SU-DHL-6 (cell line): ENCODE results near the gene ZBP1.

Experiments used
- H2AFZ ChIP-seq: fragments of 200-600 bp; sonication (generic); 2 replicates; pipeline ENCODE4 v1.6.1; 2014; ENCODE audit warnings: low read depth, mild to moderate bottlenecking, moderate library complexity, mixed read lengths, antibody characterized with exemption, low read length; ENCODE audit not compliant: severe bottlenecking
- H3F3A ChIP-seq: fragments of 200-600 bp; shearing (Covaris generic); 2 replicates; pipeline ENCODE4 v1.6.0; 2016; ENCODE audit warnings: antibody characterized with exemption, mild to moderate bottlenecking; ENCODE audit not compliant: insufficient read depth
- H3K27ac ChIP-seq: fragments of 200-600 bp; sonication (generic); 2 replicates; pipeline ENCODE4 v1.5.1; 2016; ENCODE audit warnings: low read depth, mild to moderate bottlenecking, low read length, moderate library complexity, mixed read lengths
- H3K27me3 ChIP-seq: fragments of 200-600 bp; sonication (generic), shearing (Covaris generic); 2 replicates; pipeline ENCODE4 v1.6.0; 2014; ENCODE audit warnings: mild to moderate bottlenecking, low read length
- H3K36me3 ChIP-seq: fragments of 200-600 bp; sonication (generic); 2 replicates; pipeline ENCODE4 v1.6.1; 2014; ENCODE audit warnings: mild to moderate bottlenecking, low read length, mixed read lengths
- H3K4me2 ChIP-seq: fragments of 300-600, 200-600 bp; shearing (Covaris generic), sonication (generic); 2 replicates; pipeline ENCODE4 v1.6.0; 2014; ENCODE audit warnings: low read length, low read depth, mild to moderate bottlenecking; ENCODE audit not compliant: poor library complexity, severe bottlenecking
- H3K4me3 ChIP-seq: fragments of 200-600 bp; sonication (generic); 2 replicates; pipeline ENCODE4 v1.5.1; 2014; ENCODE audit warnings: antibody characterized with exemption, low read length, mild to moderate bottlenecking, mixed read lengths; ENCODE audit not compliant: insufficient read depth, poor library complexity, severe bottlenecking
- H3K79me2 ChIP-seq: fragments of 200-600 bp; sonication (generic); 2 replicates; pipeline ENCODE4 v1.6.1; 2014; ENCODE audit warnings: mild to moderate bottlenecking, low read length, moderate library complexity; ENCODE audit not compliant: insufficient read depth
- H3K9ac ChIP-seq: fragments of 200-600 bp; sonication (generic); 2 replicates; pipeline ENCODE4 v1.7.0; 2014; ENCODE audit warnings: mild to moderate bottlenecking, low read length
- H3K9me2 ChIP-seq: fragments of 200-600 bp; sonication (generic); replicated peaks from 2 replicates; pipeline ENCODE4 v1.6.1; 2014; ENCODE audit warnings: low read length; ENCODE audit not compliant: insufficient read depth
- H3K9me3 ChIP-seq: fragments of 200-600 bp; sonication (generic); 2 replicates; pipeline ENCODE4 v1.6.1; 2014; ENCODE audit warnings: low read length, mixed read lengths; ENCODE audit not compliant: insufficient read depth
- H4K20me1 ChIP-seq: fragments of 200-600 bp; sonication (generic); 2 replicates; pipeline ENCODE4 v1.6.1; 2014; ENCODE audit warnings: low read depth, mild to moderate bottlenecking, antibody characterized with exemption, low read length, moderate library complexity, mixed read lengths
- EZH2phosphoT487 ChIP-seq: fragments of 200-600 bp; sonication (generic), shearing (Covaris generic); conservative IDR thresholded peaks from 2 replicates; pipeline ENCODE4 v1.6.1; 2018; ENCODE audit warnings: mild to moderate bottlenecking, antibody characterized with exemption, low read length, moderate library complexity, mixed read lengths
- TF ChIP-seq, protein P1 (sequence below): fragments of 200-600 bp; sonication (generic); IDR thresholded peaks from one replicate; pipeline ENCODE4 v1.5.1; 2017; ENCODE audit warnings: antibody characterized with exemption, mild to moderate bottlenecking, low read length, moderate library complexity; ENCODE audit not compliant: insufficient read depth, poor library complexity, severe bottlenecking

Gene ZBP1

DNA sequence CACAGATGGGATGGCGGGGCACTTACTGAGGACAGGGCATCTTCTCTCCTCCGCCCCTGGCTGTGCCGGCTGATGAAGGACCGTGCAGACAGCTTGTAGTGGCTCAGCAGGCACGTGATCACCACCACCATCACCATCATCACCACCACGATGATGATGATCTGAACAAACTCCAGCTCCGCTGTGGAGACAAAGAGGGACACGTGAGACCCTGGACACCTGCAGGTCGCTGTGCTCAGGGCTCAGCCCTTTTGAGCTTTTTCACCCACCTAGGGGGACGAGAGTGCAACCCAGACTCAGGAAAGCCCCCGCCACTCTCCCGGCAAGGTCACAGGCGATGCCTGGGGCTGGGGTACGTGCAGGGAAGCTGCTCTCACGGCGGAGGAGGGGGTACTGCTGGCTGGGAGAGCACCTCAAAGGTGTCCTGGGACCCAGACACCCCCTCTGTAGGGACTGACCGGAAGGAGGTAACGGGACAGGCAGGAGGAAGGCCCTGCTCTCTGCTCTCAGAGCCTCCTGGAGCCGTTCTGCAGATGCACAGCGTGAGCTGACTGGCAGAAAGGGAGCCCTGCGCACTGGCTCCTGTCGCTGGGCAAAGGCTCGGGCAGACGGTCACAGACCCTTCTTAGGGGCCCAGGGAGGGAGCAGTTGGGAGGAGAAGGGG is 39.4 kb upstream of the ZBP1 start:
- Histone ChIP-seq H3K79me2 (no peaks in the 10 kb centered on the region), H3K4me3 (no peak overlapping the region)
- no peak for TF ChIP-seq EZH2phosphoT487
- TF ChIP-seq, protein P1, sequence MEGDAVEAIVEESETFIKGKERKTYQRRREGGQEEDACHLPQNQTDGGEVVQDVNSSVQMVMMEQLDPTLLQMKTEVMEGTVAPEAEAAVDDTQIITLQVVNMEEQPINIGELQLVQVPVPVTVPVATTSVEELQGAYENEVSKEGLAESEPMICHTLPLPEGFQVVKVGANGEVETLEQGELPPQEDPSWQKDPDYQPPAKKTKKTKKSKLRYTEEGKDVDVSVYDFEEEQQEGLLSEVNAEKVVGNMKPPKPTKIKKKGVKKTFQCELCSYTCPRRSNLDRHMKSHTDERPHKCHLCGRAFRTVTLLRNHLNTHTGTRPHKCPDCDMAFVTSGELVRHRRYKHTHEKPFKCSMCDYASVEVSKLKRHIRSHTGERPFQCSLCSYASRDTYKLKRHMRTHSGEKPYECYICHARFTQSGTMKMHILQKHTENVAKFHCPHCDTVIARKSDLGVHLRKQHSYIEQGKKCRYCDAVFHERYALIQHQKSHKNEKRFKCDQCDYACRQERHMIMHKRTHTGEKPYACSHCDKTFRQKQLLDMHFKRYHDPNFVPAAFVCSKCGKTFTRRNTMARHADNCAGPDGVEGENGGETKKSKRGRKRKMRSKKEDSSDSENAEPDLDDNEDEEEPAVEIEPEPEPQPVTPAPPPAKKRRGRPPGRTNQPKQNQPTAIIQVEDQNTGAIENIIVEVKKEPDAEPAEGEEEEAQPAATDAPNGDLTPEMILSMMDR = no peak

DNA sequence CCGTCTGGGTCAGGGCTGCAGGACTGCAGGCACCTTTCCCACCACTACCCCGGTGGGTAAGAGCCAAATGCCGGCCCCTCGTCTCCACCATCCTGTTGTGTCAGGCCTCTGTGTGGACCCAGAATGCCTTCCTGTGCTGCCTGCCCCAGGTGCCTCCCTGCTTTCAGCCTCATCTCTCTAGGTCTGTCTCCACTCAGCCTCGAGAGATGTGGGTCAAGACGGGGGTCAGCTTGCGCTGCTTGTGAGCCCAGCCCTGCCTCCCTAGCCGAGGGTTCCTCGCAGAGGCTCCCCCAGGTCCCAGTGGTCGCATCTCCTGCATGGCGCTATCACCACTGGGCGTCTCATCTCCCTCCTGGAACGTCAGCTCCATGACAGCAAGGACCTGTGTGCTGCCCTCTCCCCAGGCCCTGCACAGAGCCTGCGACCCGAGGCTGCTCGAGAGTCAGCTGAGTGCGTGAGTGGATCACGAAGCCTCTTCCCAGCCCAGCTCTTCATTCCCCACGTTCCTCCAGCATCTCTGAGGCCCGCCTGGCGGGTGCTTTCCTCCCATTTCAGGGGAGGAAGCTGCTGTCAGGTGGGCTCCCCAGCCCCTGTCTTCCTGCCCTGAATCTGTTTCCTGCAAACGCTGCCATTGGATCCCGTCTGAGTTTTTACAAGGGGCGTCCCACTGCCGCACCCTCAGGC is 38.7 kb upstream of the ZBP1 start:
- H3K36me3 ChIP-seq = no peaks in the 10 kb centered on the region
- no peaks in the 10 kb centered on the region for H4K20me1 ChIP-seq
- no peaks in the 10 kb centered on the region for H3K27me3 ChIP-seq
- H2AFZ ChIP-seq = no peak overlapping the region
- no peak overlapping the region for H3K4me3 ChIP-seq
- no peak overlapping the region for H3K4me2 ChIP-seq
- H3F3A ChIP-seq = no peaks in the 10 kb centered on the region
- H3K27ac ChIP-seq = no peak overlapping the region
- no peak for TF ChIP-seq EZH2phosphoT487
- TF ChIP-seq, protein P1 = no peak
- no peaks in the 10 kb centered on the region for H3K9me3 ChIP-seq
- no peak overlapping the region for H3K9ac ChIP-seq
- no peaks in the 10 kb centered on the region for H3K9me2 ChIP-seq
- H3K79me2 ChIP-seq = no peaks in the 10 kb centered on the region

More for the DNA sequence above, 39.4 kb upstream of the ZBP1 start:
- Histone ChIP-seq H3K36me3 (no peaks in the 10 kb centered on the region), H3K9me2 (no peaks in the 10 kb centered on the region), H3F3A (no peaks in the 10 kb centered on the region), H3K9ac (no peak overlapping the region), H2AFZ (no peak overlapping the region), H3K27ac (no peak overlapping the region), H3K27me3 (no peaks in the 10 kb centered on the region), H3K9me3 (no peaks in the 10 kb centered on the region), H3K4me2 (no peak overlapping the region), H4K20me1 (no peaks in the 10 kb centered on the region)

DNA sequence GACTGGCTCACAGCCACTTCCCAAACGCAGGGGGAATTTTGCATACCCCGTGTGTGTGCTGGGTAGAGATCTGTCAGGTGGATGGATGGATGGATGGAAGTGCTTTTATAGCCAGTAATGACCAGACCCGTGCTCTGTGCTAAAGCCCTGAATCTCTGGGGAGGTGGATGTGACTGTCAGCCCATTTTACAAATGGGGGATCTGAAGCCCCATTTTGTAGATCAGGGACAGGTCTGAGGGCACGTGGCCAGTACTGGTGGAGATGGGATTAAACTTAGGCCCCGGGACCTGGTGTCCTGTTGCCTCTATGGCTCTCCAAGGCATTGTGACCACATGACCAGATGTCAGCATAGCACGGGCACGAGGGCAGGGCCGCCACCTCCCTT is 38.2 kb upstream of the ZBP1 start:
- no peak for TF ChIP-seq EZH2phosphoT487
- TF ChIP-seq, protein P1 = no peak

More for the DNA sequence above, 38.2 kb upstream of the ZBP1 start:
- no peak overlapping the region for H3K4me3 ChIP-seq
- no peak overlapping the region for H2AFZ ChIP-seq
- H3K4me2 ChIP-seq = no peak overlapping the region
- no peaks in the 10 kb centered on the region for H3K9me2 ChIP-seq
- no peak overlapping the region for H3K9ac ChIP-seq
- H3K27ac ChIP-seq = no peak overlapping the region
- no peaks in the 10 kb centered on the region for H4K20me1 ChIP-seq
- no peaks in the 10 kb centered on the region for H3K27me3 ChIP-seq
- no peaks in the 10 kb centered on the region for H3F3A ChIP-seq
- H3K9me3 ChIP-seq = no peaks in the 10 kb centered on the region
- H3K79me2 ChIP-seq = no peaks in the 10 kb centered on the region
- no peaks in the 10 kb centered on the region for H3K36me3 ChIP-seq
